G401.6 (cell line): ENCODE results near the gene PEX5.

Experiments used
- FAIRE-seq: peaks from 2 replicates; lab custom pipeline; 2012; peaks lifted over from hg19 to GRCh38; lab: Jason Lieb, UNC

Gene PEX5

GRCh38 chr12:7189398-7190267, at the start of gene PEX5:
TSS of gene PEX5 (plus strand) at chr12:7189686. CDS start at chr12:7190378, 692 bp downstream.
- no peak for FAIRE-seq

DNA sequence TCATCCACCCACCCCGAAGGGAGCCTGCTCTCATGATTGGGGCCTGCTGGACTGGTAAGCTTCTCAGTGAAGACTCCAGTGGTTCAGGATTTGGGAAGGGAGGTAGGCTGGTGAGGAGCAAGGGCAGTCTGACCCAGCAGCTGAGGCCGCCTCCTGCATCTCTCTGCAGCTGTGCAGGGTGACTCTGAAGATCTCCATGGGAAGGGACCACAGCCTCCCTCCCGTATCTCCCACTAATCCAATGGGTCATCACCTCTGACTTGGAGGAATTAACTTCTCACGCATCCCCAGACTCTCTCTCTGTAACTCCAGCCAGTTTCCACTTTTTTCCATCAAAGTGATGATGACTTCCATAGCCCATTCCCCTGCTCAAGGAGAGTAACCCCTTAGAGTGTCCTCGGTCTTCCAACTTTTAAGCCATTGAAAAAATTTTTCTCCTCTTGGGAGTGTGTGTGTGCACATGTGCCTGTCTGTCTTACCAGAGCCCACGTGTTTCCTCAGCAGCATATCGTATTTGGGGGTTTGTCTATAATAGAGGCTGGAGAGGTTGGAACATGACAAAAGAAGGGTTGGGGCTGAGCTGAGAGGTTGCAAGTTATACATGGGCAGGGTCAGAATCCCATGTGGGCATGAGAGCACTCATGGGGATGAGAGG, 48.0 kb upstream of the PEX5 start:
- FAIRE-seq: no peak

DNA sequence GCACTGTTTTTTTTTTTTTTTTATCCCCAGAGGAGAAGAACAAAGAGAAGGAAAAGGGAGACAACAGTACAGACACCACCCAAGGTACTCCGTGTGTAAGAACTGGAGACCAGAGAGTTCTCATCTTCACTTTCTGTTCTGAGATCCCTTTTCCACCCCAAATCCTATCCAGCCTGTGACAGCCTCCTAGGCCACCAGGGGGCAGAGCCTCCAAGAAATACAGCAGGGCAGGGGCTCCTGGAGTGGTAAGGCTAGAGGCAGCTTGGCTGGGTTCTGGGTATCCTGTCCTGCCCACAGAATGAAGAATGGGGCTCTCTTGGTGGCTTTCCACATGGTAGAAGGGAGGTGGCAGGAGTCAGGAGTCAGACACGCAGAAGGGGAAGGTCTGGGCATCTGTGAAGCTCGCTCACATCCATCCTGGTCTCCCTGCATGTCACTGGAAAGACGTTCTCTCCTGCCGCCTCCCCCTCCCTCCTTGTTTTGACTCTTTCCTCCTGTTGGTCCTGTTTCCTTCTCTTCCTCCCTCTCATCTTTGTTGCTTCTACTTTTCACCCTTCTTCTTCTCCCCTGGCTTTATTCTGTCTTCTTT, 47.3 kb upstream of the PEX5 start:
- no peak for FAIRE-seq

DNA sequence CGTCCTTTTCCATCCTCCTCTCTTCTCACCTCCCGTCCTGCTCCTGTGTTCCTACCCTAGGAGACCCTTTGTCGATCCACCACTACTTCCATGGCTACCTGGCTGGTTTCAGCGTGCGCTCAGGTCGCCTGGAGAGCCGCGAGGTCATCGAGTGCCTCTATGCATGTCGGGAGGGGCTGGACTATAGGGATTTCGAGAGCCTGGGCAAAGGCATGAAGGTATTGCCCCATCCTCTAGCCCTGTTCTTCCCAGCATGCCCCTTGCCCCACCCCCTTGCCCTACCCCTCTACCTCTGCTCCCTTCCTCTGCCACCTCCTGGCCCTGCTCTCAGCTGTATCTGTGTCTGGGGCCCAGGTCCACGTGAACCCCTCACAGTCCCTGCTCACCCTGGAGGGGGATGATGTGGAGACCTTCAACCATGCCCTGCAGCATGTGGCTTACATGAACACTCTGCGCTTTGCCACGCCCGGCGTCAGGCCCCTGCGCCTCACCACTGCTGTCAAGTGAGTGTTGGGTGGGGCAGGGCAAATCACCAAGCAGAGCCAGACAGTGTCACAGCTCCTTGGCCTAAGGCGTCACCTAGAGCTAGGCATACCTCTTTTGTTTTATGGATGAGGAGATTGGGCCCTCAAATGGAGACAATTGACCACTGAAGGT, 46.5 kb upstream of the PEX5 start:
- FAIRE-seq: no peak

GRCh38 chr12:7143564-7143963, 45.9 kb upstream of the PEX5 start:
- FAIRE-seq: no peak

GRCh38 chr12:7144414-7145120, 44.9 kb upstream of the PEX5 start:
- FAIRE-seq: peak; percentile 31

DNA sequence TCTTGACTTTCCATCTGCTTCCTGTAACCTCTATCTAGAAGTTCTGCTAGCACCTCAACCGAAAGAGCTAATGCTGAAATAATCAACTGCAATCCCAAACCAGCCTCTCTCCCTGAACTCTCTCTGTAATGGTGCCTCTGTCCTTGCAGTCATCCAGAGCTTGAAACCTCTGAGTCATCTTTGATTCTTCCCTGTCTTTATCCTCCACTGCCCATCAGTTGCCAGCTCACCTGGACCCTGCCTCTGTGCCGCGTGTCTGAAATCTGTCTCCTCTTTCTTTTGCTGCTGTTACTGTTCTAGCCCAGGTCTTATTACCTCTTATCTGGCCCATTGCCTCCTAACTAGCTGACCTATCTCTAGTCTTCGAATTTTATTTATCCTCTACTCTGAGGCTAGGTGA, 43.8 kb upstream of the PEX5 start:
- no peak for FAIRE-seq

- FAIRE-seq: no peak
These were observed 43.3 kb upstream of the PEX5 start for GRCh38 chr12:7146228-7146627.

- no peak for FAIRE-seq
These were observed 42.6 kb upstream of the PEX5 start for GRCh38 chr12:7146906-7147305.

DNA sequence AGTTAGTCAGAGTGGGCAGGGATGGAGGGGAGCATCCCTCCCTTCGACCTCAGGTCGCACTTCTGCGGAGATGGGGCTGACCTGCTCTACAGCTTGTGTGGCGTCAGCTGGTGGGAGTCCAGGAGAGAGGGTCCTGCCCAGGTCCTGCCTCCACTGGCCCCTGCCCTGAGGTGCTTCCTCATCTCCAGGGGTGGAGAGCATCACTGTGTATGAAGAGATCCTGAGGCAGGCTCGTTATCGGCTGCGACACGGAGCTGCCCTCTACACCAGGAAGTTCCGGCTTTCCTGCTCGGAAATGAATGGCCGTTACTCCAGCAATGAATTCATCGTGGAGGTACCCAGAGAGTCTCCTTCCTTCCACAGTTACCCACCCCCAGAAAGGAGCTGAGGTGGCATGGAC, 39.1 kb upstream of the PEX5 start:
- no peak for FAIRE-seq

- no peak for FAIRE-seq
These were observed 38.6 kb upstream of the PEX5 start for GRCh38 chr12:7150841-7151240.

GRCh38 chr12:7151532-7151931, 38.0 kb upstream of the PEX5 start:
- no peak for FAIRE-seq

GRCh38 chr12:7152818-7153217, 36.7 kb upstream of the PEX5 start:
- no peak for FAIRE-seq

DNA sequence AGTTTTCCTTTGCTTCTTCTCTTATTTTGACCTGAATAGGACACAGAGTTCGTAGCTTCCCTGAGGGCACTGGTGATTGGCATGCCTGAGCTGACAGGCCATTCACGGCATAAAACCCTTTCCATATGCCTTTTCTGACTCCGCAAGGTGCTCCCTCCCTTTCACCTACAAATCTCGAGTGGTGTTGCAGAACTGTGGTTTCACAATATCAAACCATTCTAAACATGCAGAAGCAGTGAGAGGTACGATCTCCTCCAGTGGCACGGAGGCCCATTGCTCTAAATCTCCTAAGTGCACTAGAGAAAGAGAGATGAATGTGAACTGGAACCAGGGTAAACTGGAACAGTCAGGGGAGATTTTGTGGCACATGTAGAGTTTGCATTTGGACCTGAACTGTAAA, 35.4 kb upstream of the PEX5 start:
- FAIRE-seq: no peak

DNA sequence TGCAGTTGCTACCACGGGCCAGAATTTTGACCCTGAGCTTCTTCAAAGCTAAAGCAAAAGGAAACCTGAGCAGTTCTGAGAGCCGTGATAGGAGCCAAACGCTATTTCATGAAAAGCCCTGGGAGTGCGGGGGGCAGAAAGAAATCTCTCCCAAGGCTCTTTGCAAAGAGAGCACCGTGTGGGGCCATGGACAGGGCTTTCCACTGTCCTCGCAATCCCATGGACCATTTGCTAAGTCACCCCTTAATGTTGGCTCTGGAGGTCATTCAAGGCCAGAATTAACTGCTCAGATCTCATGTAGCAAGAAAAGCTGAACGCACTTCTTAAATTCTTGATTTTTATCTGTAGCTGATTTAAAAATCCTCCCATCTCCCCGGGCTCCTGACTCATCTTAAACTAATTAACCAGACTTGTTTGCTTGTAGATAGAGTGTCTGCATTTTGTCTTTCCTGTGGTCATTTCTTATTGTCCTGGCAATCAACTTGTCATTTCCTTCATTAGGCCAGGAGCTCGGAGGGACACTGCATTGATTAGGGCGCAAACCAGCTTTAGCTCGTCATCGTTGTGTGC, 34.5 kb upstream of the PEX5 start:
- FAIRE-seq: no peak

GRCh38 chr12:7155471-7156034, 33.9 kb upstream of the PEX5 start:
- FAIRE-seq: no peak

DNA sequence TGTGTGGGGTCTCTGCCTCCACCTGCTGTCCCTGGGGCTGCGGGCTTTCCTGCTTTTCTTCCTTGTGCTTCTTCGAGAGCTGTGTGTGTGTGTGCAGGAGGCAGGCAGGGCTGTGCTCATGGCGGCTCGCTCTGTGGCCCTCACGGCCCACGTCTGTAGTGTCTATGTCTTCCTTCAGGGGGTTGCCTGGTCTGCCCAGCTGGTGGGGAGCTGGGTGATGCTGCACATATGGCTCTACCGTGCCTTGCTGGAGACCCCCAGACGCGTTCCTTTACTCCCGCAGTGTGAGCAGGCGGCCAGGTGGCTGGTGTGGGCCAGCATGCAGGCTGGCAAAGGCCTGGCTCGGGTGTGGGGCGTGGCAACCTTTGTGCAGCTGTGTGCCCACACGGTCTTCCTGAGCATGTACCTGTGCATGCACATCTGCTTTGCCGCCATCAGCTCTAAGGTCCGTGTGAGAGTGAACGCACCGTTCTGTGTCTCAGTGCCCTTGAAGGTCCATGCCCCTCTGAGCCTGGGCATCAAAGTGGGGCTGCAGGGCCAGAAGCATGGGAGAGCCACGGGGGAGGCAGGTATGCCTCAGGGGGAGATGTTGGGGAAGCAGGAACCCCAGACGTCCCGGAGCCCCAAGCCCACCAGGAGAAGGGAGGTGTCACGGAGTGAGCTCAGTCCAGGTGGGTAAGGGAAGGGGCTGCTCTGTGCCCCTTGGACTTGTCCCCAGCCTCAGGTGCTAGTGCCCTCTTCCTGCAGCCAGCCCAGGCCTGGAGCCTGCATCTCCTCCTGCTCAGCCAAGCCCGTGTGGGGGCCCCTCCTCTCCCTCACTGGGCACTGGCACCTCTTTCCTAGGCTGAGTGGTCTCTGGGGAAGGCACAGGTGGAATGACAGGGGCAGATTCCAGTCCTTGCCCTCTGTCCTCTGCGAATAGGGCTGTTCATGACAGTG, 33.0 kb upstream of the PEX5 start:
- no peak for FAIRE-seq

DNA sequence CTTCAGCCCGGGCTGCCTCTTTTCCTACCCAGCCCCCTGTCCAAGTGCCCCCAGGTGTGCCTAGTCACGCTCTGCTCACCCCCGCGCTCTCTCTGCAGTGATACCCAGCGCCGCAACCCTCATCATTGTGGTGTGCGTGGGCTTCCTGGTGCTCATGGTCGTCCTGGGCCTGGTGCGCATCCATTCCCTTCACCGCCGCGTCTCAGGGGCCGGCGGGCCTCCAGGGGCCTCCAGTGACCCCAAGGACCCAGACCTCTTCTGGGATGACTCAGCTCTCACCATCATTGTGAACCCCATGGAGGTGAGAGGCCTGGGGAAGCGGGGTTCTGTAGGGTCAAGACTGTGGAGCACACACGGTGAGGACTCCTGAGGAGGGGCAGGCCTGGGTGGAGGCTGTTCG, 32.1 kb upstream of the PEX5 start:
- FAIRE-seq: no peak

DNA sequence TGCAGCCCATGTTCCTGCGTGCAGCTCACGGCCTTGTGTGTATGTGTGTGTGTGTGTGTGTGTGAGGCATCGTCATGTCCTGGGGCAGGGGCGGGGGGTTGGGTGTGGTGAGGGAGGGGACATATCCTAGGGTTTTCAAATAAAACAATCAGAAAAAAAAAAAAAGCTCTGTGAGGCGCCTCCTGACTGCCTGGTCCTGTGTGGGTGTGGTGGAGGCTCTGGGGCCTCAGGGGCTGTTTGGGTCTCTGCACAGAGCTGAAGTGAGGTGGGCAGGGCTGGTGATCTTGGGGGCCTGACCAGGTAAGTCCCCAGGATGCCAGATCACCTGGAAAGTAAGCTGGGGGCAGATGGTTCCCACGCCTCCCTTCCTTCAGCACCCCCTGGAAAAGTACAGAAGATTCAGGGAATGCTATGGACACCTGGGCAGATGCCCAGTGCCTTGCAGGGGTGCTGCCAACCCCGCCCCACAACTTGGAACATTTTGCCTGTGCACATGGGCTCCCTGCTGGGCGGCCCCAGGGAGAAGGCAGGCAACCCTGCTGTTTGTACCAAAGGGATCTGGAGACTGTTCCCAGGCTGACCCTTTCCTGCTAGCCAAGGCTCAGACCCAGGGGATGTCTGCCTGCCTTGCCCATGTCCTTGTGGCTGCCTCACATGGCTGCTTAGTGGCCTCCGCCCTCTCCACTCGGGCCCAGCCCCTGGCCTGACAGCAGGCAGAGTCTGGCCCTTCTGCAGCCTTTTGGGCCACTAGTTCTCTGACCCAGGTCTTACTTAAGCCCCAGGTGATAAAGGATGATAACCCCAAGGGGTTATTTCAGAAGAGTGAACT, 30.5 kb upstream of the PEX5 start:
- no peak for FAIRE-seq

GRCh38 chr12:7160183-7160582, 29.3 kb upstream of the PEX5 start:
- FAIRE-seq: no peak
